Glutamatergic neuron (in vitro differentiated cells): ENCODE results near the gene TTC34. TPM values are rescaled to one million over a fixed set of nuclear protein-coding genes. Genes with fewer than 3 reads are reported as not detected.
A peak's percentile ranks its signal among the peaks of the same experiment; 100 is the strongest.

Experiments
- DNase-seq: peaks from one replicate; pipeline ENCODE4 v3.0.0; 2022
- H3K27ac Mint-ChIP-seq: one replicate; pipeline ENCODE4 v1.8.0; 2020; ENCODE audit warnings: mild to moderate bottlenecking, mixed read lengths, inconsistent platforms; ENCODE audit not compliant: unreplicated experiment
- H3K27me3 Mint-ChIP-seq: one replicate; pipeline ENCODE4 v1.8.0; 2020; ENCODE audit warnings: mild to moderate bottlenecking, moderate library complexity, mixed read lengths, inconsistent platforms; ENCODE audit not compliant: unreplicated experiment
- H3K36me3 Mint-ChIP-seq: one replicate; pipeline ENCODE4 v1.8.0; 2020; ENCODE audit warnings: mild to moderate bottlenecking, mixed read lengths, inconsistent platforms; ENCODE audit not compliant: unreplicated experiment
- H3K4me1 Mint-ChIP-seq: one replicate; pipeline ENCODE4 v1.8.0; 2020; ENCODE audit warnings: mild to moderate bottlenecking, low read depth, mixed read lengths, inconsistent platforms; ENCODE audit not compliant: unreplicated experiment
- H3K4me3 Mint-ChIP-seq: one replicate; pipeline ENCODE4 v1.8.0; 2020; ENCODE audit warnings: mild to moderate bottlenecking, mixed read lengths, inconsistent platforms; ENCODE audit not compliant: unreplicated experiment
- H3K9me3 Mint-ChIP-seq: one replicate; pipeline ENCODE4 v1.8.0; 2020; ENCODE audit warnings: mild to moderate bottlenecking, moderate library complexity, mixed read lengths, inconsistent platforms; ENCODE audit not compliant: unreplicated experiment
- CTCF ChIP-seq: fragments of 200-600 bp; sonication (generic); IDR thresholded peaks from one replicate; pipeline ENCODE4 v1.5.0; 2021; ENCODE audit not compliant: partially characterized antibody, unreplicated experiment
- total RNA-seq: library from RNA; stranded (reverse); fragmentation: NEBNext Ultra II Directional; extraction: Animal tissue kit (Norgen Biotek cat#: 25700); gene quantifications from one replicate; pipeline ENCODE4 v1.2.1, GENCODE V29; 2021; ENCODE audit not compliant: unreplicated experiment

The TTC34 gene
- total RNA-seq, 1 donor from 2014 or later = 0.74 TPM

- Mint-ChIP-seq H3K27ac (no peak overlapping the region), H3K27me3 (peaks cover 2% of the 10 kb centered on the region), H3K4me3 (no peak overlapping the region), H3K4me1 (no peaks in the 10 kb centered on the region), H3K36me3 (no peaks in the 10 kb centered on the region), H3K9me3 (peaks cover 4% of the 10 kb centered on the region)
- no peak for DNase-seq
- TF ChIP-seq CTCF = no peak
These were observed 6.9 kb upstream of the TTC34 start for GRCh38 chr1:2808386-2808705.

GRCh38 chr1:2807678-2808385, 6.3 kb upstream of the TTC34 start:
- Mint-ChIP-seq H3K9me3 (peaks cover 4% of the 10 kb centered on the region), H3K4me1 (no peaks in the 10 kb centered on the region), H3K27me3 (peaks cover 2% of the 10 kb centered on the region), H3K4me3 (no peak overlapping the region), H3K27ac (no peak overlapping the region), H3K36me3 (no peaks in the 10 kb centered on the region)
- no peak for DNase-seq
- TF ChIP-seq CTCF = no peak

- Mint-ChIP-seq H3K36me3 (no peaks in the 10 kb centered on the region), H3K27ac (no peak overlapping the region), H3K4me3 (no peak overlapping the region), H3K4me1 (no peaks in the 10 kb centered on the region), H3K27me3 (peaks cover 2% of the 10 kb centered on the region), H3K9me3 (peaks cover 3% of the 10 kb centered on the region)
- TF ChIP-seq CTCF = no peak
- DNase-seq = no peak
These were observed 5.5 kb upstream of the TTC34 start for GRCh38 chr1:2807036-2807435.

- Mint-ChIP-seq H3K4me3 (no peak overlapping the region), H3K4me1 (no peaks in the 10 kb centered on the region), H3K27ac (no peak overlapping the region), H3K9me3 (peaks cover 2% of the 10 kb centered on the region), H3K36me3 (no peaks in the 10 kb centered on the region), H3K27me3 (peaks cover 2% of the 10 kb centered on the region)
- no peak for TF ChIP-seq CTCF
- no peak for DNase-seq
These were observed 5.1 kb upstream of the TTC34 start for GRCh38 chr1:2806591-2806990.

- Mint-ChIP-seq H3K4me3 (no peak overlapping the region), H3K36me3 (no peaks in the 10 kb centered on the region), H3K27me3 (peaks cover 2% of the 10 kb centered on the region), H3K27ac (no peak overlapping the region), H3K9me3 (peaks cover 2% of the 10 kb centered on the region), H3K4me1 (no peaks in the 10 kb centered on the region)
- peak; percentile 13 for DNase-seq
- TF ChIP-seq CTCF = no peak
These were observed 4.4 kb upstream of the TTC34 start for GRCh38 chr1:2805801-2806430.
